Pulmonary artery endothelial cell (primary cell): ENCODE data around the gene NECTIN1. TPM values are rescaled to one million over a fixed set of nuclear protein-coding genes. Genes with fewer than 3 reads are reported as not detected.
"Not testable (repeated sequence)": the region's sequence is repeated elsewhere in the genome, so short reads cannot be mapped to it uniquely, and the experiment has no call there.

Source experiments
- DNase-seq: peaks from one replicate; pipeline ENCODE4 v3.0.0-alpha.2; 2011; ENCODE audit warnings: low read depth, low spot score
- total RNA-seq: library from RNA; depleted of rRNA; stranded (reverse); fragments of >200 nt; gene quantifications from 2 replicates; pipeline ENCODE4 v1.2.3, GENCODE V29; 2014

NECTIN1 gene
- total RNA-seq, 1 donor from 2014 or later = 9.4 TPM

DNA sequence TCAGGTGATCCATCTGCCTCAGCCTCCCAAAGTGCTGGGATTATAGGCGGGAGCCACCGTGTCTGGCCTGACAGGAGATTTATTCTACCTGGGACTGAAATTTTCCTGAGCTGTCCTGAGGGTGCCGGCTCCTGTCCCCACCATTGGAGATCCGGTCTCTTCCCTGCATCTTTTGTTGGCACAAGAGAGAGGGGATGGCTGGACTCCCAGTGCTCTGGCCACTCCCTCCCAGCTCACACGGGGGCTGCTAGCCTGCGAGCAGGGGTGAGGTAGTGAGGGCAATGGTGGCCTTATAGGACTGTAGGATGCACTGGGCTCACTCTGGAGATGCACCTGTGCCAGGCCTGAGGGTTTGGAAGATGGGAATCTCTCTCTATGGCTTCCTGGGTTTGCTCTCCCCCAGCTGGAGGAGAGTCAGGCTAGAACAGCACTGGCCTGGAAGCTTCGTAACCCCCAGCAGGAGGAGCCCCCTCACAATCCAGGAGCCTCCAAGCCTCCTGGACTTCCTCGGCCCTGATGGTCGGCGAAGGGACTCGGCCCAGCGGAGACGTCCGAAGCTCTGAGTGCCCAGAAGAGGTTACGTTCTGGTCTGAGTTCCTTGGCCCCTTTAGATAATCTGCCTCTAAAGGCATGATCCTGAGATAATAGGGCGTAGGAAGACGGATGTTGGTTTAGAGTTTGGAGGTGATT is 106.4 kb downstream of the NECTIN1 start:
- no peak for DNase-seq

- no peak for DNase-seq
Observed at GRCh38 chr11:119619665-119620064, 109.3 kb downstream of the NECTIN1 start.

DNA sequence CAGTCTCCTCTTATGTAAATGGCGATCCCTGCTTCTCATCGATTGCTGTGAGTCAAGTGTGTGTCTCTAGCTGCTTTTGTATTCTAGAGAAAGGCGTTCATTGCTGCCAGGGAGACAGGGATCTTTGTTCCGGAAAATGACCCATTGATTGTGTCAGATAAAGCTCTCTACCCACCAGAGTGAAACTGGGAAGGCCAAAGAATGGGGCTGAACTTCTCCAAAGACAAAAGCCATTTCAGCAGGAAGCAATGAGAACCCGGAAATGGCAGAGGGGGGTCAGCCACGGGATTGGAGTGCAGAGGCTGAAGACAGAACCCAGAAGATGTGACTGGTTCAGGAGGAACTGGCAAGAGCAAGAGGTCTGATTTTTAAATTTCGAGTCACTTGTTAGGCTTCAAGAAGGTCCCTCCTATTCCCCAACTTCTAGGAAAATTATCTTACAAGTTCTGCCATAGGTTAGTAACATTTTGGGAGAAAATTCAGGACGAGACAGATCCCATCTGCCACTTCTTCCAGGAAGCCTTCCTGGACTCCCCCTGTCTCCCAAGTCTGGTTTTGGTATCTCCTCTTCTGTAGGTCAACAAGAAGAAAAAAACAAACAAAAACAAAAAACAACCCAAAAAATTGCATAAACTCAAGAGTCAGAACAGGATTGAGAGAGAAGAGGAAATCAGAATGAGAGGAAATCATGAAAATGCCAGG is 110.6 kb downstream of the NECTIN1 start:
- peak; percentile 49 for DNase-seq

GRCh38 chr11:119617340-119617713 is 111.7 kb downstream of the NECTIN1 start:
- no peak for DNase-seq

- no peak for DNase-seq
Observed at GRCh38 chr11:119616586-119617339, 112.2 kb downstream of the NECTIN1 start.

DNA sequence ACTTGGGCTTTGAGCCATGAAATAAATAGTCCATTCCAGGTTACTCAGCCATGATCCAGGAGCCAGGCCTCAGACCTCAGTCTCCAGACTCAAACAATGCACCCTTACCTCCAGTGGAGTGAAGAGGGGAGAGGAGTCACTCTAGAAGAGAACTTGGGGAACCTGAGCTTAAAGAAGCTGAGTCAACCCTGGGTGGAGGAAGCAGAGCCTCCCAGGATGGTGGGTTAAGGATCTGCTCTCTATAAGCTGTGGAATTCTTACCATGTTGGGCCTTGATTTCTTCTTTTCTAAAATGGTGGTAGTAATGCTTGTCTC is 113.2 kb downstream of the NECTIN1 start:
- DNase-seq = no peak

DNA sequence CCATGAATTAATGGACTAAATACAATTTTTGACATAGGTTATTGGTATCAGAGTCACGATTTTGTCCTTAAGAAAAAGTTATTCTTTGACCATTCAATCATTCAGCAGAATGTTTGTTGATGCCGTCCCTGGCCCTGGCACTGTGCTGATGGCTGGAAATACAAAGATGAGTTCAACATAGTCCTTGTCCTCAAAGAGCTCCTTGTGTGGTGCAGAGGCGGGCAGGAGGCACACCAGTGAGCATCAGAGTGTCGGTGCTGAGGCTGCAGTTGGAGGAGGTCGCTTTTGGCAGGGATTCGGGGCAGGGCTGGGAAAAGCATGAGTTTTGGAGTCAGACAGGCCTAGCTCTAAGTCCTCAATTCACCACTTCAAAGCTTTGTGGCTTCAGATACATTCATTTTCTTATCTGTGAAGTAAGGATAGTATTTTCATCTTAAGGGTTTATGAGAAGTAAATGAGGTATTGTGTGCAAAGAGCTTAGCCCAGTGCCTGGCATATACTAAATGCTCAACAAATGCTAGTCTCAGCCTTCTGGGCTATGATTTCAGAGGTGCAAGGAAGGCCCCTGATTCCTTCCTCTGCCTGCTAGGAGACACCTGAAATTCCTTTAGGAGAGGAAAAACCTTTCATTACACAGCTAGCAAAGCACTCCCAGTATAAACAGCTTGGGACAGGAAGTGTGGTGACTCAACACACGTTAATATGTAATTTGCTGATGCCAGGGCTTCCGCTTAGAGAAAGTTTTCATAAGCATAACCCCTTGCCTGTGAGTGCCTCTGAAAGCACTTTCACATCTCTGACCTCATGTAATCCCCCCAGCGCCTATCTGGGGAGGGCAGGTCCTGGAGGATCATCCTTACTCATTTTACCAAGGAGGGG is 113.8 kb downstream of the NECTIN1 start:
- DNase-seq = peak; percentile 69

DNA sequence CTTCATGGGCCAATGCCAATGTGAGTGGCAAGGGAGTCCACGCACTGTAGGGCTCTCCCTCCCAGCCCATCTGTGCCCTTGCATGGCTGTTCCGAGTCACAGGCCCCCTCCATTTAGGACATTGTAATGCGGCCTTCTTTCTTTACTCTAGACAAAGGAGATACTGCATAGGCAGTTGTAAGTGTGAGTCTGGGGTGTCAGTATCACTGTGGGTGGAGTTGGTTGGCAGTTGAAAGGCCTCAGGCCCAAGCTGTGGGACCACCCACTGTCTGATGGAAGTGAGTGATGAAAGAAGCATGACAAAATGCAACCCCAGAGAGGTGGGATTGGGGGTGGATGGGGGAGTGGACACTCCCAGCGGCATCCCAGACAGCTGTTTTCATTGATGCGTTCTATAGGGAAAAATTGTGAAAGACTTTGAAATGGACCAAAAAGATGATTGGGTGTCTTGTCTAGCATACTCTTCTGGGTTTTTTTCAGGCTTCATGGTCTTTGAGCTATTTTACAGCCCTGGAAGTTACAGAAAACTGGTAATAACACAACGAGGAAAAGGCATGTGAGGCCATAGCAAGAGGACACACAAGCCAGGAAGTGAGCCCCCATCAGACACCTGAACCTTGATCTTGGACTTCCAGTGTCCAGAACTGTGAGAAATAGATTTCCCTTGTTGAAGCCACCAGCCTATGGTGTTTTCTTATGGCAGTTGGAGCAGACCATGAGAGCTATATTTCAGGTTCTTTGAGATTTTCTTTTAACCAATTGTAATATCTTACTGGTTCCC is 114.6 kb downstream of the NECTIN1 start:
- DNase-seq = no peak

- DNase-seq = no peak
Observed at GRCh38 chr11:119612814-119613213, 116.2 kb downstream of the NECTIN1 start.

GRCh38 chr11:119610836-119611426 is 118.1 kb downstream of the NECTIN1 start:
- no peak for DNase-seq

DNA sequence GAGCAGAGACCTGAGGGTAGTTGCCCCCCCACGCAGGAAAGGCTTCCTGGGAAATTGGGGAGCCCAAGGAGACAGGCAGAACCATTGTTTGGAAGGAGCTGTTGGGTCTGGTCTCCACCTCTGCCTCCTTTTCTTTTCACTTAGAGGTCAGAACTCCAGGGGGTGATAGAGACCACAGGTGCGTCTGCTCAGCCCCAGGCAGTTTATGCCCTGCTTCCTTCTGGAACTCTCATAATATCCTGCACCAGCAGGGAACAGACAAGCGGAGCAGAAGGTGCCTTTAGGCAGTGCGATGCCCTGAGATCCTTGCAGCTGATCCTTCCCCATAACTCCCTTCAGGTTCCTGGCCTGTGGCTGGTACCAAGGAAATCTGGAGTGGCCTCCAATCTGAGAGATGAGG is 120.2 kb downstream of the NECTIN1 start:
- no peak for DNase-seq

DNA sequence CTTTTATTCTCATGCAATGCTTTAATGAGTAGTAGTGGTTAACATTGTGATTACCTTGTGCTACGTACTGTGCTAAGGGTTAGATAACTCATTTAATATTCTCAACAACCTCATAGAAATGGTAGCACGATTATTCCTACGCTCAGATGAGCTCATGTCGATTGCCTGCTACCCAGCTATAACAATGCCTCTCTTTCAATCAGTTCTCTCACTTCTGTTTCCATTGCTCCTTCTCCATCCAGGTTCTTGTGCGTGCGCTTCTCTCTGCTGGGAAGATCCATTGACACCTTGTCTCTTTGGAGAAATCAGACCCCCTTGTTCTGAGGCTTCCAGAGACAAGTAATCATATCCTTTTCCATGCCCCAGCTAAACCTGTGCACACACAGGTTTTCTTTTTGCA is 120.8 kb downstream of the NECTIN1 start:
- DNase-seq = no peak

DNA sequence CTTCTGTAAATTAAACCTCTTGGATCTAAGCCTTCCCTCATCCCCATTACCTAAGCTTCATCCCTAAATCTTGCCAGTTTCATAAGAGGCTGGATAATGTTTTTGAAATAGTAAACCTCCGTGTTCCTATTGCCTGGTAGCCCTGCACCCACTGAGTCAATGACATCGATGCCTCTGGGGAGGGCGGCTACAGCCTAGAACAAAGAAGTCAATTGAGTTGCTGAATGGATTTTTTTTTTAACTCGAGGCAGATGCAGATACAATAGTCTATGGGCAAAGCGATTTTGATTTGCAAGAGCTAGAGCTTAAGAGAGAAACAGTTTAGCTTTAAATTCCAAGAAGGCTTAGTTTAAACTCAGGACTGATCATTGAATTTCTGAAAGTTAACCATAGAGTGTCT is 121.3 kb downstream of the NECTIN1 start:
- DNase-seq = no peak

GRCh38 chr11:119605137-119605665 is 123.8 kb downstream of the NECTIN1 start:
- DNase-seq = no peak

- no peak for DNase-seq
Observed at GRCh38 chr11:119602745-119603373, 126.1 kb downstream of the NECTIN1 start.

DNA sequence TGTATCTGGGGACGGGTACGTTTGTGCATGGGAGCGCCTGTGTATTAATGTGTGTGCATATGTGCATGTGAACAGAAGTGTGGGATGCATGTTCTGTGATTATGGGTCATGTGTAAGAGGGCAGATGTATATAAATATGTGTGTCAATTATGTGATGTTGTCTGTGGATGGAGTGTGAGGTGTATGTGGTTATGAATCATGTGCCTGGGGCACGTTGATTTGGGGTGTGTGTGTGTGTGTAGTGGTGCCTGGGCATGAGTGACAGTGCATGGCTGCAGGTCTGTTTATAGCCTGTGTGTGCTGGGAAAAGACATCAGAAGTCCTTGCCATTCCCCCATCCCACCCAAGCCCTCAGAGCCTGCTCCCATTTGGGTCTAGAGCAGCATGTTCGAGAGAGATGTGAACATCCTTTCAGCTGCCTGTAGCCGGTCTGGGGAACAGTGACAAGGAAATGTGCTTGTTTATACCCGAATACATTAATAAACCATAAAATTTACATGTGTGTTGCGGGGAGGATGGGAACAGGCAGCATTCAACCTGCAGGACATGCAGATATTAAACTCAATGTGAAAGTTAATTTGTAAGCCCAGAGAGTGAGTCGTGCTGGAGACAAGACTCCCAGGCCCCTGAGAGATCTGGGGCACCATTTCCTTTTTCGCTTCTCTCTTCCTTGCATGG is 129.0 kb downstream of the NECTIN1 start:
- no peak for DNase-seq

GRCh38 chr11:119595941-119596340 is 133.1 kb downstream of the NECTIN1 start:
- not testable (repeated sequence) for DNase-seq

- no peak for DNase-seq
Observed at GRCh38 chr11:119594639-119595249, 134.3 kb downstream of the NECTIN1 start.

GRCh38 chr11:119593346-119593745 is 135.7 kb downstream of the NECTIN1 start:
- DNase-seq = no peak
